CD14-positive monocyte (primary cell): Measurements from ENCODE around the gene HTRA3. TPM values are rescaled to one million over a fixed set of nuclear protein-coding genes. Genes with fewer than 3 reads are reported as not detected.

Experiments
- DNase-seq, 3 donors: peaks; one replicate each; pipeline ENCODE4 v3.0.0-alpha.2; 2011 to 2022
- H2AFZ ChIP-seq: 2 replicates; pipeline ENCODE4 v1.6.0; 2012; ENCODE audit warnings: mild to moderate bottlenecking, low read depth, low read length, inconsistent platforms; ENCODE audit not compliant: insufficient read depth, poor library complexity, severe bottlenecking
- H3K27ac ChIP-seq, 2 donors: 1 replicate in 1 of 2; 2 replicates in 1 of 2; pipeline ENCODE4 v1.5.1; 2012 to 2013; ENCODE audit warnings: low read length in 2 of 2, control low read depth in 1 of 2, inconsistent platforms in 1 of 2, low read depth in 1 of 2, mild to moderate bottlenecking in 1 of 2
- H3K27me3 ChIP-seq, 2 donors: one replicate each; pipeline versions ENCODE4 v1.6.0 to v1.6.1; 2011 to 2013; ENCODE audit warnings: low read length in 2 of 2; ENCODE audit not compliant: control insufficient read depth in 2 of 2, insufficient read depth in 2 of 2
- H3K36me3 ChIP-seq, 2 donors: replicated peaks in 1 of 2; 1 replicate in 1 of 2; 2 replicates in 1 of 2; pipeline versions ENCODE4 v1.5.1 to v1.6.1; 2012 to 2013; ENCODE audit warnings: low read length in 2 of 2, control low read depth in 1 of 2, inconsistent platforms in 1 of 2, mild to moderate bottlenecking in 1 of 2; ENCODE audit not compliant: insufficient read depth in 2 of 2, control insufficient read depth in 1 of 2
- H3K4me1 ChIP-seq, 2 donors: 1 replicate in 1 of 2; 2 replicates in 1 of 2; pipeline versions ENCODE4 v1.5.1 to v1.6.1; 2012 to 2013; ENCODE audit warnings: low read length in 2 of 2, control low read depth in 1 of 2, inconsistent platforms in 1 of 2, mild to moderate bottlenecking in 1 of 2, moderate library complexity in 1 of 2; ENCODE audit not compliant: insufficient read depth in 2 of 2, control insufficient read depth in 1 of 2
- H3K4me2 ChIP-seq: replicated peaks from 2 replicates; pipeline ENCODE3; 2012; ENCODE audit warnings: low read length, moderate library complexity, mild to moderate bottlenecking; ENCODE audit not compliant: poor library complexity, severe bottlenecking; ENCODE audit errors: extremely low read depth
- H3K4me3 ChIP-seq, 3 experiments: fragments of 200-600 bp in 1 of 3; sonication (generic) in 1 of 3; replicated peaks in 1 of 3; 1 replicate in 2 of 3; 2 replicates in 1 of 3; pipeline ENCODE4 v1.5.1; 2011 to 2013; ENCODE audit warnings: low read length in 3 of 3, mild to moderate bottlenecking in 3 of 3, control low read depth in 2 of 3, low read depth in 2 of 3, inconsistent platforms in 1 of 3, moderate library complexity in 1 of 3
- H3K79me2 ChIP-seq: 2 replicates; pipeline ENCODE4 v1.6.0; 2012; ENCODE audit warnings: mild to moderate bottlenecking, control low read depth, inconsistent platforms, low read length, moderate library complexity; ENCODE audit not compliant: insufficient read depth
- H3K9ac ChIP-seq: 2 replicates; pipeline ENCODE4 v1.6.0; 2017; ENCODE audit warnings: low read length, mild to moderate bottlenecking; ENCODE audit not compliant: insufficient read depth, poor library complexity, severe bottlenecking
- H3K9me3 ChIP-seq, 2 donors: replicated peaks in 1 of 2; 1 replicate in 1 of 2; 2 replicates in 1 of 2; pipeline versions ENCODE4 v1.5.1 to v1.6.1; 2012 to 2013; ENCODE audit warnings: low read length in 2 of 2, control low read depth in 1 of 2; ENCODE audit not compliant: control insufficient read depth in 1 of 2, insufficient read depth in 1 of 2
- H4K20me1 ChIP-seq: 2 replicates; pipeline ENCODE4 v1.6.0; 2012; ENCODE audit warnings: mild to moderate bottlenecking, low read length, control low read depth, moderate library complexity; ENCODE audit not compliant: insufficient read depth
- H3K27ac Mint-ChIP-seq, 7 donors: one replicate each; pipeline ENCODE4 v1.8.0; 2020; ENCODE audit warnings: mild to moderate bottlenecking in 7 of 7, mixed read lengths in 7 of 7, moderate library complexity in 6 of 7, inconsistent platforms in 2 of 7
- H3K27me3 Mint-ChIP-seq, 3 donors: one replicate each; pipeline ENCODE4 v1.8.0; 2021 to 2022; ENCODE audit warnings: low read depth in 3 of 3, mild to moderate bottlenecking in 3 of 3, mixed read lengths in 3 of 3, moderate library complexity in 3 of 3, inconsistent platforms in 1 of 3
- H3K36me3 Mint-ChIP-seq, 2 donors: one replicate each; pipeline ENCODE4 v1.8.0; 2020; ENCODE audit warnings: mixed read lengths in 2 of 2, inconsistent platforms in 1 of 2, mild to moderate bottlenecking in 1 of 2
- H3K4me1 Mint-ChIP-seq: one replicate; pipeline ENCODE4 v1.8.0; 2020; ENCODE audit warnings: mild to moderate bottlenecking, mixed read lengths
- H3K4me3 Mint-ChIP-seq, 2 donors: one replicate each; pipeline ENCODE4 v1.8.0; 2020; ENCODE audit warnings: mild to moderate bottlenecking in 2 of 2, mixed read lengths in 2 of 2, moderate library complexity in 1 of 2
- H3K9me3 Mint-ChIP-seq, 7 donors: one replicate each; pipeline ENCODE4 v1.8.0; 2020 to 2022; ENCODE audit warnings: mixed read lengths in 7 of 7, mild to moderate bottlenecking in 6 of 7, moderate library complexity in 6 of 7, inconsistent platforms in 2 of 7
- CTCF ChIP-seq: fragments of 200-600 bp; IDR thresholded peaks from one replicate; pipeline ENCODE4 v1.8.0; 2022; ENCODE audit warnings: antibody characterized with exemption, mild to moderate bottlenecking
- WGBS: methylation state at CpG from one replicate; pipeline ENCODE4 v1.1.5; 2013; ENCODE audit warnings: missing lambda C conversion rate; ENCODE audit not compliant: insufficient coverage; 5-methylcytosine and 5-hydroxymethylcytosine counted together
- intact Hi-C, 2 donors: fragments of 100-400 bp; cut with micrococcal nuclease; formaldehyde crosslinking; loops; one replicate each; pipeline versions ENCODE4 v1.15.0 to v1.15.1; 2023
- polyA plus RNA-seq, 3 donors: library from polyadenylated mRNA; depleted of rRNA in 1 of 3; unstranded in 2 of 3; stranded (reverse) in 1 of 3; fragments of 300-500 nt in 2 of 3; fragments of >200 nt in 1 of 3; fragmentation: Illumina TruSeq in 2 of 3; gene quantifications; 1 replicate in 2 of 3; 2 replicates in 1 of 3; pipeline ENCODE4 v1.2.3, GENCODE V29; 2012 to 2021

The HTRA3 gene
- polyA plus RNA-seq, 3 donors, result not detected

GRCh38 chr4:8268211-8268610, 1.3 kb upstream of the HTRA3 start:
- peak overlapping the region in 1 of 2 donors; percentile 15 for H3K4me3 Mint-ChIP-seq
- Histone ChIP-seq H3K27ac (no peak overlapping the region), H3K36me3 (no peaks in the 10 kb centered on the region), H3K9ac (no peak overlapping the region), H3K9me3 (no peaks in the 10 kb centered on the region), H3K4me3 (no peak overlapping the region), H3K79me2 (no peaks in the 10 kb centered on the region), H2AFZ (no peak overlapping the region), H3K4me1 (peaks cover 9 to 26% of the 10 kb centered on the region in 2 donors), H3K27me3 (peaks cover 0 to 19% of the 10 kb centered on the region in 2 donors), H4K20me1 (no peaks in the 10 kb centered on the region), H3K4me2 (no peak overlapping the region)
- no peak for TF ChIP-seq CTCF
- peaks cover 18 to 22% (median 22%) of the 10 kb centered on the region in 3 donors for H3K27me3 Mint-ChIP-seq
- H3K27ac Mint-ChIP-seq, result no peak overlapping the region
- DNase-seq, result no peak
- H3K4me1 Mint-ChIP-seq, result peaks cover 25% of the 10 kb centered on the region
- peaks cover 0 to 3% (median 0%) of the 10 kb centered on the region in 7 donors for H3K9me3 Mint-ChIP-seq
- no peaks in the 10 kb centered on the region for H3K36me3 Mint-ChIP-seq
- intact Hi-C loops, result loop anchor here in 1 of 2 donors (5.0 kb wide), 1 partner anchor 134 kb away; no protein-coding TSS in a partner anchor
- WGBS, result 97% methylated on average over 6 of the region's 7 CpGs

GRCh38 chr4:8268901-8269534, 536 bp upstream of the HTRA3 start:
- peak overlapping the region; percentile 37 to 75 for H3K4me3 Mint-ChIP-seq
- TF ChIP-seq CTCF, result no peak
- Histone ChIP-seq H3K36me3 (no peaks in the 10 kb centered on the region), H3K79me2 (no peaks in the 10 kb centered on the region), H3K4me3 (peak overlapping the region in 1 of 3 experiments; percentile 64), H3K4me1 (peaks cover 9 to 26% of the 10 kb centered on the region in 2 donors), H3K27ac (no peak overlapping the region), H3K27me3 (peaks cover 0 to 19% of the 10 kb centered on the region in 2 donors), H3K9ac (peak overlapping the region; percentile 15), H4K20me1 (no peaks in the 10 kb centered on the region), H3K4me2 (peak overlapping the region; percentile 76), H3K9me3 (no peaks in the 10 kb centered on the region), H2AFZ (peak overlapping the region; percentile 68)
- H3K27ac Mint-ChIP-seq, result peak overlapping the region in 1 of 7 donors; percentile 65
- H3K9me3 Mint-ChIP-seq, result peaks cover 0 to 3% (median 0%) of the 10 kb centered on the region in 7 donors
- intact Hi-C loops, result loop anchor here in 1 of 2 donors (5.0 kb wide), 1 partner anchor 133 kb away; no protein-coding TSS in a partner anchor
- 62% methylated on average over 19 of the region's 25 CpGs for WGBS
- no peaks in the 10 kb centered on the region for H3K36me3 Mint-ChIP-seq
- H3K27me3 Mint-ChIP-seq, result peaks cover 17 to 22% (median 22%) of the 10 kb centered on the region in 3 donors
- DNase-seq, result no peak
- H3K4me1 Mint-ChIP-seq, result peaks cover 30% of the 10 kb centered on the region
